ENCODE data around the gene SLC29A4. TPM values are rescaled to one million over a fixed set of nuclear protein-coding genes. Genes with fewer than 3 reads are reported as not detected.

SLC29A4 gene
- total and polyA plus RNA-seq, 2 of the 8 experiments (the other 6 are each of a cell fraction or from before 2014, with no cell fraction given) = 6.9 to 15.1 TPM

DNA sequence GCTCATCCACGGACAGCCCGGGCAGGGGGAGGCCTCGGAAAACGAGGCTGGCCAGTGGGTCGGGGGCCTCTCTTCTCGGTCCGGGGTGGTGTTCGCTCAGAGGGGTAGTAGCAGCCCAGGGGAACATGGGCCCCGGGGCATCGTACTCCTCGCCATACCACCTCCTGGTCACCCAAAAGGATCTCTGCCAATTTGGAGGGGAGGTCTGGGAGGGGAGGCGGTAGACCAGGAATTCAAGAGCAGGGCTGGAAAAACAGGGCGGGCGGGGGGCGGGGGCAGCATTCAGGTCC, 67.4 kb downstream of the SLC29A4 start:
- H4K5ac ChIP-seq (ENCODE audit: insufficient read length, low read depth, low read length) = no peak overlapping the region
- TF ChIP-seq RBBP5 (IDR thresholded peaks at IDR 0.05; ENCODE audit: borderline replicate concordance, low read depth, low read length) = 0 out of 2 replicates have a peak, but pooled peaks have one; percentile 23
- peak; percentile 58 for TF ChIP-seq RNF2 (IDR thresholded peaks at IDR 0.05; ENCODE audit: borderline replicate concordance, low read depth, low read length, missing control alignments, poor library complexity, severe bottlenecking)
- TF ChIP-seq RAD21 (IDR thresholded peaks at IDR 0.05 in 1 of 2, conservative IDR thresholded peaks at IDR 0.05 in 1 of 2; ENCODE audit: low read depth in 2 of 2, low read length in 2 of 2) = no peak
- TF ChIP-seq, protein P1, sequence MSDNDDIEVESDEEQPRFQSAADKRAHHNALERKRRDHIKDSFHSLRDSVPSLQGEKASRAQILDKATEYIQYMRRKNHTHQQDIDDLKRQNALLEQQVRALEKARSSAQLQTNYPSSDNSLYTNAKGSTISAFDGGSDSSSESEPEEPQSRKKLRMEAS (IDR thresholded peaks at IDR 0.05) = no peak
- H3K36me3 ChIP-seq (ENCODE audit: control insufficient read depth in 2 of 4, insufficient read depth in 4 of 4, low read length in 3 of 4) = no peaks in the 10 kb centered on the region
- no peak overlapping the region for H3K56ac ChIP-seq (replicated peaks; ENCODE audit: insufficient read length, low read depth, low read length)
- no peak overlapping the region for H3K9ac ChIP-seq (replicated peaks in 1 of 4; ENCODE audit: extremely low read depth in 1 of 4, low read depth in 3 of 4, low read length in 3 of 4)
- peaks cover 4% of the 10 kb centered on the region for H3K23me2 ChIP-seq (ENCODE audit: low read depth, low read length)
- H2BK5ac ChIP-seq (ENCODE audit: low read depth, low read length) = no peak overlapping the region
- ChIA-PET CTCF (ENCODE audit: partially characterized antibody) (interaction anchor here (1.1 to 11.0 kb wide), 6 partner anchors 15 to 128 kb away, joined by 3 to 73 read pairs (median 4); no protein-coding TSS in a partner anchor), POLR2A (ENCODE audit: partially characterized antibody) (interaction anchor here (0.5 to 1.7 kb wide), 2 partner anchors 11 to 172 kb away, joined by 3 to 4 read pairs; no protein-coding TSS in a partner anchor)
- H3K79me1 ChIP-seq (ENCODE audit: low read depth, low read length) = no peaks in the 10 kb centered on the region; the same call in 1 of the 2 replicates
- no peak overlapping the region for H3K4ac ChIP-seq (replicated peaks; ENCODE audit: insufficient read length, low read depth, low read length)
- H3K4me2 ChIP-seq (ENCODE audit: insufficient read depth in 1 of 2, low read depth in 2 of 2, low read length in 2 of 2) = peak overlapping the region; percentile 94 to 99
- H2BK15ac ChIP-seq (ENCODE audit: low read length) = no peak overlapping the region
- H3K27ac ChIP-seq (ENCODE audit: low read depth, low read length) = no peak overlapping the region
- H2BK20ac ChIP-seq (ENCODE audit: low read length) = no peak overlapping the region
- no peak for FAIRE-seq
- H2BK12ac ChIP-seq (ENCODE audit: low read depth, low read length) = no peak overlapping the region
- peaks cover 19 to 54% (median 53%) of the 10 kb centered on the region in 4 experiments for H3K27me3 ChIP-seq (replicated peaks in 1 of 4; ENCODE audit: control insufficient read depth in 3 of 4, extremely low read depth in 1 of 4, insufficient read depth in 3 of 4, low read length in 3 of 4)
- no peak overlapping the region for H4K8ac ChIP-seq (ENCODE audit: extremely low read depth, insufficient read depth, low read length)
- peaks cover 0 to 7% of the 10 kb centered on the region in 2 experiments; a peak in 1 of 4 replicates for H3K9me3 ChIP-seq (ENCODE audit: insufficient read depth in 2 of 2, low read depth in 1 of 2, low read length in 1 of 2)
- H2BK120ac ChIP-seq (replicated peaks; ENCODE audit: low read depth, low read length) = no peak overlapping the region
- no peak overlapping the region for H2AFZ ChIP-seq (ENCODE audit: low read length)
- H4K20me1 ChIP-seq (replicated peaks in 1 of 2; ENCODE audit: control insufficient read depth in 1 of 2, insufficient read depth in 2 of 2, low read length in 2 of 2) = peaks cover 8 to 10% of the 10 kb centered on the region in 2 experiments
- H3K4me3 ChIP-seq (ENCODE audit: extremely low read depth in 1 of 4, insufficient read depth in 2 of 4, low read depth in 3 of 4, low read length in 4 of 4) = peak overlapping the region in 3 of 4 experiments; percentile 6 to 57 (median 10); a peak in 4 of 8 replicates
- H3K79me2 ChIP-seq (ENCODE audit: control insufficient read depth in 1 of 2, insufficient read depth in 2 of 2, low read length in 2 of 2) = no peaks in the 10 kb centered on the region
- H3K14ac ChIP-seq (ENCODE audit: insufficient read length) = no peak overlapping the region
- H3K23ac ChIP-seq (ENCODE audit: insufficient read length) = no peak overlapping the region
- no peak overlapping the region for H3K18ac ChIP-seq (ENCODE audit: extremely low read depth, low read length)
- H3K4me1 ChIP-seq (replicated peaks in 1 of 4; ENCODE audit: control insufficient read depth in 3 of 4, insufficient read depth in 4 of 4, low read length in 3 of 4) = peaks cover 2 to 29% (median 20%) of the 10 kb centered on the region in 4 experiments
- 0% methylated on average over 1 of the region's 15 CpGs; no CpG with 5 or more reads in 1 of the 2 experiments for WGBS, 2 experiments (ENCODE audit: extremely low coverage in 1 of 2, insufficient coverage in 1 of 2, insufficient read length in 1 of 2, insufficient replicate concordance in 2 of 2, low coverage in 1 of 2, low lambda C conversion rate in 2 of 2, missing lambda C conversion rate in 1 of 2)
- no peak overlapping the region for H2AK5ac ChIP-seq (ENCODE audit: low read depth, low read length)
- no peak for DNase-seq (ENCODE audit: low read depth in 1 of 2, low spot score in 2 of 2)
- no peak overlapping the region for H4K91ac ChIP-seq (replicated peaks; ENCODE audit: insufficient read length, low read length)
